Glomerular visceral epithelial cell (primary cell): ENCODE measurements around the gene FAIM2.
A peak's percentile ranks its signal among the peaks of the same experiment; 100 is the strongest.

Source experiments
- DNase-seq: peaks from one replicate; pipeline ENCODE4 v3.0.0-alpha.2; 2016; ENCODE audit errors: extremely low spot score

FAIM2 gene

DNA sequence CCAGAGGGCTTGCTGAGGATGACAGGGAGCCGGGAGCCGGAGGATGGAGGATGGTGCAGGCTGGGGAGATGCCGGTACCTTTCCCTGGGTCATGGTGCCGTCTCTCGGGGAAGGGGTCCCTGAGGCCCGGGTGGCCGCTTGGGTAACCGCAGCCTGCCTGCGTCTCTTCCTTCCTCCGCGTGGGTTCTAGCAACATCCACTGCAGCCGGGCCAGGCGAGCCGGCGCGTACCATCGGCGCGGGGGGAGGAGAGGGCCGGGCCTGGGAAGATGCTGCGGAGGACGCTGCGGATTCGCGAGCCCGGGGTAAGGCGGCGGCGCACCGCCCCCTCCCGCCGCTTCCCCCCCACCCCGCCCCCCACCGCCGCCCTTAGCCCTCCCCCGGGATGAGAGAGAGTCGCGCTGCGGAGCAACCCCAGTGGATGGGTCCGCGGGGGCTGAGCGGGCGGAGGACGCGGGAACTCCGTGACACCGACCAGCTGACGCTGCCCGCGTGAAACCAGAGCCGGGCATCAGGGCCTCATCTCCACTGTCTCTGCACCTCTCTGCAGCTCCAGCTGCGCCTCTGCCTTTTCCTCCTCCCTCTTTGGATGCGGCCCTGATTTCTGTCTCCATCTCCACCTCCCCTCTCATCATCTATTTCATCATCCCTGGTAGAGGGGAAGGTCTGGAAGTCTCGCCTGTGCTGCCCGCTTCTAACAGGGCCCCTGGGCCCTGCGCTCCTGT is at the start of gene FAIM2:
TSS of gene FAIM2 (minus strand) at position 201 of the 724 bp plus-strand sequence. CDS start at position 93, 108 bp downstream.
- DNase-seq: no peak

GRCh38 chr12:49953151-49953550 is 49.5 kb upstream of the FAIM2 start:
- no peak for DNase-seq

- DNase-seq: no peak
These were observed 48.8 kb upstream of the FAIM2 start for GRCh38 chr12:49952391-49953055.

- no peak for DNase-seq
These were observed 47.9 kb upstream of the FAIM2 start for GRCh38 chr12:49951411-49952240.

GRCh38 chr12:49950273-49951251 is 46.9 kb upstream of the FAIM2 start, which contains the start of gene AQP2:
AQP2 (plus strand) TSS chr12:49950737; CDS start chr12:49950831, 94 bp downstream.
- no peak for DNase-seq

DNA sequence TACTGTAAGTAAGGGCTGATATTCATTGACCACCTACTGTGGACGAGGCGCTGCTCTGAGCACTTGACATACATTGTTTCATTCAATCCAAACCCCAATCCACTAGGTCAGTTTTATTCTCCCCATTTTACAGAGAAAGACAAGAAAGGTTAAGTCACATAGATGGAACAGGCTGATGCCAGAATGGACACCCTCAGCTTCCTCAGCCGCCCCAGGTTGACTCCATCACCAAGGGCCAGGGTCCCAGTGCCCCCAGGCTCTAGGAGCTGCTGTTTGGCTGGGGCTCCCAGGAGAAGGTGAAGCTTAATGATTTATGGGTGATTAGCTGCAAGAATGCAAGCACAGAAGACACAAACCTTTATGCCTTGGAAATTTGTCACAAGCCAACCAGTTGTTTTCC is 46.2 kb upstream of the FAIM2 start:
- no peak for DNase-seq

DNA sequence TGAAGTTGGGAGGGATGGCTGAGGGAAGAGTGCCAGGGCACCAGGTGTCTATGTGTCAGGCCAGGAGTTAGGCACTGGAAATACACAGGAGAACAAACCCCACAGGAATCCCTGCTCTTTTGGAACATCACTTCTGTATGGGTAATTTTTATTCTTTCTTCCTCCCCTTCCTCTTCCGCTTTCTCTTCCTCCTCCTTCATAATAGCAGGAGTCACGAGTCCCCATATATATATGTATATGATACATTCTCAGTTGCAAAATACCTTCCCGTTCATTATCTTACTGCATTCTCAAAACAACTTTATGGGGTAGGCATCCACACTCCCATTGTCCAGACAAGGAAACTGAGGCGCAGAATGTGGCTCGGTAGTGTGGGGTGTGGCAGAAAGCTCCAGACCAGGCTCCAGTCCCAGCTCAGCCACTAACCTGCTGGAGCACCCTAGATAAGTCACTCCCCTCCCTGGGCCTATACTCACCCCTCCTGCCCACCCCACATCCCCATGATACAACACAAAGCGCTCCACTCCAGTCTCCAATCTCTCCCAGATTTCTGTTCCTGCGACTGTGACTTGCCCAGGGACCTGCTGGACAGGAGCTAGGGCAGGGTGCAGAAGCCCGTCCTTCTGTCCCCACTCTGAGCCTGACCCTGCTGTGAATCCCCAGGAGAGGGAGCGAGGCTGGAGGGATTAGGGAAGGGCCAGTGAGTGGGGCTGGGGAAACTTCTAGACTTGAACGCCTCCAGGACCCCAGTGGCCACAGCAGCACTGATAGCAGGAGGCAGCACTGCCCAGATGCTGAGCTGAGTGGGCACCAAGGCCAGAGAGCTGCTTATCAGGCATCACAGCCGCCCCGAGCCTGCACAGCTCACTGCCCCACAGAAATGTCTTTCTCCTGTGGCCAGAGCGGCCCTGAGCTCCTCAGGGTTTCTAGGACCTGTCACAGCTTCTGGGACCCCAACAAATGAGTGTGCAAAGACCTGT is 45.5 kb upstream of the FAIM2 start:
- DNase-seq: no peak

- DNase-seq: no peak
These were observed 44.0 kb upstream of the FAIM2 start for GRCh38 chr12:49947593-49948226.

GRCh38 chr12:49946497-49946896 is 42.8 kb upstream of the FAIM2 start:
- no peak for DNase-seq

- DNase-seq: no peak
These were observed 42.4 kb upstream of the FAIM2 start for GRCh38 chr12:49946086-49946485.

DNA sequence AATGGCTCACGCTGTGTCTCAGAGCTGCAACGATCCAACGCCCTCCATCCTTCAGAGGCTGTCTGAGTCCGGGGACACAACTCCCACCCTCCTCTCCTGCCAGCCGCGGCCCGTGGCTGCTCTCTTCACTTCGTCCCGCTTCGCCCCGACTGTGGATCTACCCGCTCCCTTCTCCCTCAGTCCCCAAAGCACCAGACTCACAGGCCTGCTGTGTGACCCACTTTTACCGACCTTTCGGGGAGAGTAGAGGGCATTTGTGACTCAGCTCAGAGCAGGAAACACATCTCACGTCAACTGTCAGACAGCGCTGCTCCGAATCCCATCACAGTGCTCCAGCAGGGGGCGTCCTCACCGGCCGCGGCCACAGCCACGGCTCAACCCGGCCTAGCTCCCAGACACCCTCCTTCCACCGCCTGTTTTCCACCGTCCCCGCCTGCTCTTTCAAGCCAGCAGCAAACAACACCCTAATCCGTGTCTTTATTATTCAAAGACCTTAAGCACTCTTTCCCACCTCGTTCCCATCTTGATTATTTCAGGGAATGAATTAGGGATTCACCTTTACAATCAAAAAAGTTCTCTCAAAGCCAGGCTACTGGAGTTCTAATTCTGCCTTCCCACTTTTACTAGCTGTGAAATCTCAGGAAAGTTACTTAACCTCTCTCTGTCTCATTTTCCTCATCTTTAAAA is 41.8 kb upstream of the FAIM2 start:
- peak; percentile 75 for DNase-seq

DNA sequence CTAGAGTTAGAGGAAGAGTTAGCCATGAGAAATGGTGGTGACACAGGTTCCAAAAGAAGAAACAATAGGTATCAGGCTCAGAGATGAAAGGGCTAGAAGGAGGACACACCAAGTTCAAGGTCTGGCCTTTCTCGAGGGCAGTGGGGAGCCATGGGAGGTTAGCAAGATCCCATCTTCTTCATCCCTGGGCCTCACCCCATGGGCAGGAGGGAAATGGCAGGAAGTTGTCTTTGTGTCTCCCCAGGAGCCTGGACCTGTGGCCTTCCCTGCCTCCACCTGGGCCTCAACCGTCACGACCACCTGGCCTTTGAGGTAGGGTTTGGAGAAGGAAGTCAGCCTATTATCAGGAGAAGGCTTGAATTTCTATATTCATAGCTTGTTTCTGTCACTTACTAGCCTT is 41.0 kb upstream of the FAIM2 start:
- DNase-seq: no peak

DNA sequence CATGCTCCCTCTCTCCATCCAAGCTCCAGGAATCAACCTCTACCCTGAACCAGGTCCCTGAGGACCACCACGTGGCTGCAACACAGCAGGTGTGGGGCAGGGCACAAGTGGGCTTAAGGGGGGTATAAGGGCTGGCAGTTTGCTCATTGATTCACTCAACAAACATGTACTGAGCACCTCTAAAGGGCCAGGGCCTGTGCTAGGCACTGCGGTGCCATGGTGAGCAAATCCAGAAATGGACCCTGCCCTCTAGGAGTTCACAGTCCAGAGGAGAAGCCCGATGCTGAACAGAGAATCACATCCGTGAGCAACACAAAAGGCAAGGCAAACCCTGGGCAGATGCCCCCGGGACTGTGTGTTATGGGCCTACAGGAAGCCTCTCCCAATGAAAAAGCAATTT is 40.3 kb upstream of the FAIM2 start:
- no peak for DNase-seq

GRCh38 chr12:49943625-49943960 is 39.9 kb upstream of the FAIM2 start:
- no peak for DNase-seq

DNA sequence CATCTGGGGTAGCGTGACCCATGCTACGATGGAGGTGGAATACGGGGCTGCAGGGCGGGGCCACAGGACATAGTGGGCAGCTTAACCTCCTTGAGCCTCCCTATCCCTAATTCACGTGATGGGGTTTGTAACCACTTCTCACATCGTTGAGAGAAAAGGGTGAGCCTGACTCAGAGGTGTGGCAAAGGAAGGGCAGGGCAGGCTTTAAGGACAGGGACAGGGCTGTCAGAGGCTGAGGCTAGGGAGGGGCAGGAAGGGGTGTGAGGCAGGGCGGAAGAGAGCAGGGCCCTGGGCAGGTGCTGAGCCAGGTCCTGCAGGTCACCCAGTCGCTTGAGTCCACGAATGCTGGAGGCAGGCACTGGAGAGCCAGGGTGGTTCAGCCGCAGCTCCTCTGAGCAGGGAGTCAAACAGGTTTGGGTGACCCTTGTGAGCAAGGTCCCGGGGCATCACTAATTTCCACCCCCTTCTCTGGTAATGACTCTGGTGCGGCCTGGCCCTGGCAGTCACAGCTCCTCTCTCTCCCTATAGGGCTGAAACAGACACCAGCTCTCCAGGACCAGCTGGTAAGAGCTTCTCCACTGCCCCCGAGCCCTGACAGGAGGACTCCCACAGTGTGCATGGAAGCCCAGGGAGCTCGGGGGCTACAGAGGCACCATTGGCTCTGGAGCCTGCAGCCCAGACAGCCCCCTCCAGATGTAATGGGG is 39.4 kb upstream of the FAIM2 start:
- no peak for DNase-seq

DNA sequence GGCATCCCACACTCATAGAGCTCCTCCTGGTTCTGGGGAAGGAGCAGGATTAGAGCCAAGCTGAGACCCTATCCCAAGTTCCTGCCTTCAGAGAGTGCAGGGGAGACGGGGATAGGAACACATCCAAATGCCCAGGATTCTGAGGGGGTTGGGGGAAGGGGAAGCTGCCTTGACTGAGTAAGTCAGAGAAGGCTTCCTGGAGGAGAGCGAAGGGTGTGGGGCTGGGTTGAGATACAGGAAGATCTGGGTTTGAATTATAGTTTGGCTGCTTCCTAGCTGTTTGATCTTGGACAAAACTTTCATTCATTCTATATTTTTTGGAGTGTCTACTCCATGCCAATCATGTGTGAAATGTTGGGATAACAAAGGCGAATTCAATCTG is 38.8 kb upstream of the FAIM2 start:
- DNase-seq: no peak

GRCh38 chr12:49941556-49942511 is 38.1 kb upstream of the FAIM2 start:
- no peak for DNase-seq
